ENCODE measurements around the gene HPN. TPM values are rescaled to one million over a fixed set of nuclear protein-coding genes. Genes with fewer than 3 reads are reported as not detected.

HPN gene
- total and polyA plus RNA-seq, 2 donors: 0.73 TPM; not detected in 1

- Histone ChIP-seq H3K4me3 (ENCODE audit: low read depth, low read length) (peak within 1 kb of the TSS; percentile 21), H3K36me3 (ENCODE audit: insufficient read depth) (no peaks in the 10 kb centered on the region), H3K4me1 (ENCODE audit: insufficient read depth) (no peaks in the 10 kb centered on the region), H3K27ac (ENCODE audit: low read depth) (peak within 1 kb of the TSS; percentile 76)
- 57% methylated on average over 14 of the region's 14 CpGs for WGBS
- no peak for DNase-seq (ENCODE audit: extremely low spot score)
Observed at GRCh38 chr19:35115177-35115951, 73.8 kb downstream of the HPN start, which contains the start of gene FXYD3. Gene FXYD3, plus strand, starts transcription at chr19:35115823. Its CDS starts 3,554 bp downstream, at chr19:35119377.

Other genes starting within 250 kb of the HPN start
- 5.2 TPM for gene ZNF30, start 114.8 kb upstream of the HPN start, total RNA-seq
- 2.2 TPM for gene ZNF30, start 114.8 kb upstream of the HPN start, polyA plus RNA-seq
- 12.5 TPM for gene ZNF792, start 77.5 kb upstream of the HPN start, total RNA-seq
- 3.9 TPM for gene ZNF792, start 77.5 kb upstream of the HPN start, polyA plus RNA-seq
- gene GRAMD1A, start 41.4 kb upstream of the HPN start, total RNA-seq: 34.2 TPM
- 74.0 TPM for gene GRAMD1A, start 41.4 kb upstream of the HPN start, polyA plus RNA-seq
- gene SCN1B, start 11.3 kb upstream of the HPN start, total RNA-seq: 1.6 TPM
- gene SCN1B, start 11.3 kb upstream of the HPN start, polyA plus RNA-seq: 15.1 TPM
- 62.3 TPM for gene FXYD3, start 74.1 kb downstream of the HPN start, total RNA-seq
- gene FXYD3, start 74.1 kb downstream of the HPN start, polyA plus RNA-seq: 170 TPM
- gene LGI4, start 93.3 kb downstream of the HPN start, total RNA-seq: 5.9 TPM
- 48.4 TPM for gene LGI4, start 93.3 kb downstream of the HPN start, polyA plus RNA-seq
- gene FXYD1, start 97.1 kb downstream of the HPN start, total RNA-seq: 26.9 TPM
- gene FXYD1, start 97.1 kb downstream of the HPN start, polyA plus RNA-seq: 121 TPM
- 0.26 TPM for gene FXYD7, start 101.5 kb downstream of the HPN start, total RNA-seq
- gene FXYD7, start 101.5 kb downstream of the HPN start, polyA plus RNA-seq: 0.57 TPM
- gene FXYD5, start 113.0 kb downstream of the HPN start, total RNA-seq: 6.6 TPM
- gene FXYD5, start 113.0 kb downstream of the HPN start, polyA plus RNA-seq: 105 TPM
- gene FAM187B, start 187.0 kb downstream of the HPN start, total RNA-seq: not detected
- not detected for gene FAM187B, start 187.0 kb downstream of the HPN start, polyA plus RNA-seq
- gene LSR, start 207.3 kb downstream of the HPN start, total RNA-seq: 4.2 TPM
- gene LSR, start 207.3 kb downstream of the HPN start, polyA plus RNA-seq: 27.9 TPM
- gene USF2, start 227.2 kb downstream of the HPN start, total RNA-seq: 27.4 TPM
- 142 TPM for gene USF2, start 227.2 kb downstream of the HPN start, polyA plus RNA-seq
- gene HAMP, start 240.8 kb downstream of the HPN start, total RNA-seq: not detected
- 0.19 TPM for gene HAMP, start 240.8 kb downstream of the HPN start, polyA plus RNA-seq